ENCODE data around the gene FREM3.
"Not testable (repeated sequence)": the region's sequence is repeated elsewhere in the genome, so short reads cannot be mapped to it uniquely, and the experiment has no call there.

The FREM3 gene

DNA sequence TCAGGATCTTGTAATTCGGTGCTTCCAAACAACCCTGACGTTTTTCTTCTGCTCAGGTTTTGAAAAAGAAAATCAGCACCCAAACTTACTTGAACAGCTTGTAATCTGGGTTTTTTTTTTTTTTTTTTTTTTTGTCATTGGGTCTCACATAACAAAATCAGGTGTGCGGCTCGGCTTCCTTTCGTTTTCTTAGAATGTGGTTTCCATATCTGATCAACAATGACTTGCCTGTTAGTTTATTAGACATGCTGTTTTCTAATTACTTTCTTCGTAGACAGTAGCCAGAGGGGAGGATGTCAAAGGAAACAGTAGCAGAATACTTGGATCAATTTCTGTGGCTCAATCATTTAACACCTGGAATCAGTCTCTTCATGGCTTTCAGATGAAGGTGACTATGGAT is 890 bp upstream of the FREM3 start:
- TF ChIP-seq ZFX (IDR thresholded peaks at IDR 0.05; ENCODE audit: borderline replicate concordance): no peak
- TF ChIP-seq CTCF (IDR thresholded peaks at IDR 0.05): no peak
- no peak overlapping the region for H3K27ac ChIP-seq

DNA sequence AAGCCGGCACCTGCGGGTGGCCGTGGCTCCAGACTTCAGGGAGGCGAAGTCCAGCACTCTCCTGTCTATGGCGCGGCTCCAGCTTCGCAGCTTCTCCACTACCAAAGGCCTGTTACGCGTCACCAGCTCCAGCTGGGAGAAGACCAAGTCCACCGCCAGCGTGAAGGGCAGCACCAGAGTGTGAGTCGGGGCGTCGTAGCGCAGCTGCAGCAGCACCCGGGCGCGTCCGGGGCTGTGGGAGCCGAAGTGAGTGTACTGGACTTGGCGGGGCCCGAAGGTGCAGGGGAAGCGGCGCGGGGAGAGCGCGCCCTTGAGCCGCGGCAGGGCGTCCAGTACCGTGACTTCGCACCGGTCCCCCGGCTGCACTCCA is 444 bp downstream of the FREM3 start:
- no peak overlapping the region for H3K27ac ChIP-seq

GRCh38 chr4:143699331-143700045 is 987 bp downstream of the FREM3 start:
- no peak for TF ChIP-seq CTCF (IDR thresholded peaks at IDR 0.05)
- TF ChIP-seq ZFX (IDR thresholded peaks at IDR 0.05; ENCODE audit: borderline replicate concordance): no peak

More for the DNA sequence above, 444 bp downstream of the FREM3 start:
- no peak for TF ChIP-seq CTCF (IDR thresholded peaks at IDR 0.05)
- TF ChIP-seq ZFX (IDR thresholded peaks at IDR 0.05; ENCODE audit: borderline replicate concordance): no peak

DNA sequence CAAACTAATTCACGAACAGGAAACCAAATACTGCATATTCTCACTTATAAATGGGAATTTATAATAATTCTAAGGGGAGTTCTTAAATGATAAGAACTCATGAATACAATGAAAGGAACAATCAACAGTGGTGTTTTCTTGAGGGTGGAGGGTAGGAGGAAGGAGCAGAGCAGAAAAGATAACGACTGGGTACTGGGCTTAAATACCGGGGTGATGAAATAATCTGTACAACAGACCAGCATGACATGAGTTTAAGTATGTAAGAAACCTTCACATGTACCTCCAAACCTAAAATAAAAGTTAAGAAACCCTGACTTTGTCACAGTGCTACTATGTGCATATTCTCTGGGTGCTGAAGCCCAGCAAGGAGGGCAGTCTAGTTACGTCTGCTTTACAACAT is 6.6 kb downstream of the FREM3 start:
- TF ChIP-seq CTCF (IDR thresholded peaks at IDR 0.05): no peak
- TF ChIP-seq ZFX (IDR thresholded peaks at IDR 0.05; ENCODE audit: borderline replicate concordance): no peak
- no peak overlapping the region for H3K27ac ChIP-seq

More at GRCh38 chr4:143699331-143700045, 987 bp downstream of the FREM3 start:
- H3K27ac ChIP-seq: no peak overlapping the region

DNA sequence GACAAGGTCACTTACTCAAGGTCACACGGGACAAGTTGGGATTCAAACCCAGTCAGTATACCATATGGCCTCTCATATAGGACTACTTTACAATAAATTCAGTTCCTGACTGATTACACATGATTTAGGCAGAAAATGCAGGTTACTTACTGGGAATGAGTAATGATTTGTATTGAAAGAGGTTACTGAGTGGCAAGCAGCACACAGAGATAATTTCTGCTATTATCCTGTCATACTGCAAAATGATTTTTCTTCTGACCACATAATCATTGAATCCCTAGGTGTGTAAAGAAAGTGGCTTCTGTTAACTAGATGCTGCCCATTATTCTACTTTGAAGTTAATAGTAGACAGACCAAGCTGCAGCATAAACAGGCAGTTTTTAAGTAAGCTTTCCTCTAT is 8.2 kb downstream of the FREM3 start:
- no peak overlapping the region for H3K27ac ChIP-seq
- TF ChIP-seq ZFX (IDR thresholded peaks at IDR 0.05; ENCODE audit: borderline replicate concordance) (no peak), CTCF (IDR thresholded peaks at IDR 0.05) (no peak)

GRCh38 chr4:143679434-143679833 is 21.0 kb downstream of the FREM3 start:
- no peak for TF ChIP-seq ZFX (IDR thresholded peaks at IDR 0.05; ENCODE audit: borderline replicate concordance)
- TF ChIP-seq CTCF (IDR thresholded peaks at IDR 0.05): no peak
- no peak overlapping the region for H3K27ac ChIP-seq

DNA sequence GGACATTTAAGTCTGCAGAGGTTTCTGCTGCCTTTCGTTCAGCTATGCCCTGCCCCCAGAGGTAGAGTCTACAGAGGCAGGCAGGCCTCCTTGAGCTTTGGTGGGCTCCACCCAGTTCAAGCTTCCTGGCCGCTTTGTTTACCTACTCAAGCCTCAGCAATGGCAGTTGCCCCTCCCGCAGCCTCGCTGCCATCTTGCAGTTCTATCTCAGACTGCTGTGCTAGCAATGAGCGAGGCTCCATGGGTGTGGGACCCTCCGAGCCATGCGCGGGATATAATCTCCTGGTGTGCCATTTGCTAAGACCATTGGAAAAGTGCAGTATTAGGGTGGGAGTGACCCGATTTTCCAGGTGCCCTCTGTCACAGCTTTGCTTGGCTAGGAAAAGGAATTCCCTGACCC is 26.8 kb downstream of the FREM3 start:
- not testable (repeated sequence) for H3K27ac ChIP-seq
